GM10266 (cell line): ENCODE measurements around the gene INPP5K.

Source experiments
- DNase-seq: peaks from one replicate; pipeline ENCODE4 v3.0.0; 2012; ENCODE audit errors: extremely low spot score
- CTCF ChIP-seq: IDR thresholded peaks from 2 replicates; pipeline ENCODE4 v1.5.1; 2012; ENCODE audit warnings: mild to moderate bottlenecking, low read depth; ENCODE audit not compliant: control insufficient read depth, insufficient read depth; ENCODE audit errors: missing control alignments

The INPP5K gene

DNA sequence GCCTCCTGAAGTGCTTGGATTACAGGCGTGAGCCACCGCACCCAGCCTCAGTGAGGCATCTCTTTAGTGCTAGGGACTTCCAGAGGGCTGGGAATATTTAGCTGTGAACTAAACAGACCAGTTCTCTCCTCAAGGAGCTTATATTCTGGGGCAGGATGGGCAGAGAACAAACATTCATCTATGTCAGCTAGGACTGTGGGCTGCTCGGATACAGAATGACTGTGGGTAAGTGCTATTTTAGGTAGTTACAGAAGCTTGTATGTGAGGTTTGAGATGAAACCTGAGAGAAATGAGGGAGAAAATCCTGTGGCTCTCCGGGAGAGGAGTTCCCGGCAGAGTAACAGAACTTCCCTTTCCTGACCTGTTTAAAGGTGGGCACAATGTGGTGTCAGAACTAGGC is 6.2 kb upstream of the INPP5K start:
- no peak for TF ChIP-seq CTCF
- DNase-seq = no peak

DNA sequence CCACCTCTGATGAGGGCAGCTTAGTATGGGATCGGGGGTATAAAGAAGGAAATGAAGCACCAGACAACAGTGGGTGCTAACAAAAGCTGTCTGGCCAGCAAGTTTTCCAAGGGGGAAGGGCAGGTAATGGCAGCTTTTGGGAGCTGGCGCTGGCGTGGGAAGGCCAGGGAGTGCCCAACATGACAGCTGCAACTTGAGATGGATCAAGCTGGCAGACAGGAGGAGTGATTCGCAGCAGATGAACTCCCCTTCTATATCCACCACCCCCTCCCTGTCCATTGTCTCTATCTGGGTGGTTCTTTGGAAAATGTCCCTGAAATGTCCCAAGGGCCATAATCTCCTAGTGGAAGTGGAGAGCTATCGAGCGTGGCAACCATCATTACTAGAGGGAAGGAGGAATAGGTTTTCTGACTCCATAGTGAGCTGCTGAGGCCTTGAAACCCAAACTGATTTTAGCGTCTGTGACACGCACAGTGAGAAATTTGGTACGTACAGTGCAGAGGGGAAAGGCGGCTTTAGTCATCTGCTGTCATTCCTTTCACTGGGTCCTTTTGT is 4.8 kb upstream of the INPP5K start:
- DNase-seq = no peak
- no peak for TF ChIP-seq CTCF

DNA sequence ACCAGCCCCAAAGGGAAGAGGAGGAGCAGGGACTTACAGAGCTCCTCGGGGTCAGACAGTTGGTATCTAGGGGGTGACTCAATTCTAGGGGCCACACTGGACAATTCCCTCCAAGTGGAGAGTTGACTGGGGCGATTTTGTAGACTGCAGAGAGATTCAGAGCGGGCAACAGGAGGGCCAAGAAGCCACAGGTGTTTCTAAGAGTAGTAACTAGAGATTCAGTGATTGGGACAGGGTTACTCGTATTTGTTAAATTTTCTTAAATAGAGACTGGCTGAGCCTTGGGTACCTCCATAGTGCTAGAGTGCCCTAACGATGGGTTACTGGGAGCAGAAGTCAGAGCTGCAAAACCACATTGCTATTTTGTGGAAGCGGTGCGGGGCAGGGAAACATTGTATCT is 3.3 kb upstream of the INPP5K start:
- no peak for TF ChIP-seq CTCF
- DNase-seq = no peak

DNA sequence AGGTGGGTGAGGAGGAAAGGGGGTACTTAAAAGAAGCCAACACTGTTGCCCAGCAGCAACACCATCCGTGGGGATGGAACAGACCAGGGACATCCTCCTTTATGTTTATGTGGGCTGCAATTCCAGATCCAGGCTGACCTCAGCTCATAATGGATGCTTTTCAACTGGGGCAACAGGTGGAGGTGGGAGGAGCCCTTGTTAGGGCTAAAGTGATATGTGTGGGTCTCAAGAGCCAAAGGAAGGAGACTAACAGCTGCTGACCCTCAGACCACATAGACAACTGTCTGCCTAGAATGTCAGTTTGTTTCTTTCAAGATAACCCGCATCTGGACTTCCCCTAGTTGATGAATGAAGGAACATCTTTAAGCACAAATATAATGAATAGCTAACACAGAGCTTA is 2.0 kb upstream of the INPP5K start:
- DNase-seq = no peak
- TF ChIP-seq CTCF = no peak

DNA sequence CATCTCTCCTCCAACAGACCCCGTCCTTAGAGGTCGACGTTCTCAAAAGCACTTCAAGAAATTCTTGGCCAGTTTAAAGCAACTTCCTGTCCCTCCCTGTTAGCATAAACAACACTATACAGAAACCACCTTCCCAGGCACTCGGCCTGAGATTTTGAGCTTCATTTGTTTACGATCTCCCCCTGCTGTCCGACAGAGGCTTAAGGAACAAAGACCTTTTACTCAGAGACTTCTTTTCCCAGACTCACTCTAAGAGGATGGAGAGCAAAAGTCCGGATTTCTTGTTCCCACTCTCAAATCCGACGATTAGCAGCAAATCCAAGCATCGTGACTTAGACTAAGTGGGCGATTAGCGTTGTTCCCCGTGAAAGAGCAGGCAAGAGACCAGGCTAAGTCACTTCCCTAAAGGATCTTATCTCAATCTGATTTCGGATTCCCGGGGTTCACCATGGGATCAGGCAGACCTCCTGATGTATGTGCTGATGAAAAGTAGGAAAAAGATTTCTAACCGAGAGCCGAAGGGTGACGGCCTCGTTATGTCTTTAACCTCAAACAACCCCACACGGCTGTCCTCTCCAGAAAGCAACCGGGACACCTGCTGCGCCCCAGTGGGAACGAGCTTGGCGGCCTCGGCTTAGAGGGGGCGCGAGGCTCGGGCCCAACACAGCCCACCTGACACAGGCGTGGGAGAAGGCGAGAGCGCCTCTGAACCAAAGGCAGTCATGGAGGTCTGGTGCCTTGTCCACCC is 598 bp downstream of the INPP5K start:
- DNase-seq = peak; percentile 85
- peak; percentile 62 for TF ChIP-seq CTCF

DNA sequence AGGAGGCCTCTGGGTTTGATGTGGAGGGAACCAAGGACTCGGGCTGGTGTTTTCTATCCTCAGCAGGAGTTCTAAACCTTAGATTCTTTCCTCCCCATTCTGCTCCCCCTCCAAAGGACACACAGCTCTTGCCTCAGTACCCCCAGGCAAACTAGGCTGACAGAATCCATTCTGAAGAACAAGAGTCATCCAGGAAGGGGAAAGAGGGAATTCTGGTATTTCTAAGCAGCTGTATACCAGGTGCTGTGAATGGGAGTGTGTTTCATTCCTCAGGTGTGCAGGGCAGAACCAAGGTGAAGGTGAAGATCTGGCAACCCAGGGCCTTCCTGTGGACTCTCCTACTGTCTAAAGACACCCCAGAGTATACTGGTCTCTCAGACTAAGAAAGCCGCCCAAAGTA is 4.1 kb downstream of the INPP5K start:
- TF ChIP-seq CTCF = no peak
- DNase-seq = no peak

DNA sequence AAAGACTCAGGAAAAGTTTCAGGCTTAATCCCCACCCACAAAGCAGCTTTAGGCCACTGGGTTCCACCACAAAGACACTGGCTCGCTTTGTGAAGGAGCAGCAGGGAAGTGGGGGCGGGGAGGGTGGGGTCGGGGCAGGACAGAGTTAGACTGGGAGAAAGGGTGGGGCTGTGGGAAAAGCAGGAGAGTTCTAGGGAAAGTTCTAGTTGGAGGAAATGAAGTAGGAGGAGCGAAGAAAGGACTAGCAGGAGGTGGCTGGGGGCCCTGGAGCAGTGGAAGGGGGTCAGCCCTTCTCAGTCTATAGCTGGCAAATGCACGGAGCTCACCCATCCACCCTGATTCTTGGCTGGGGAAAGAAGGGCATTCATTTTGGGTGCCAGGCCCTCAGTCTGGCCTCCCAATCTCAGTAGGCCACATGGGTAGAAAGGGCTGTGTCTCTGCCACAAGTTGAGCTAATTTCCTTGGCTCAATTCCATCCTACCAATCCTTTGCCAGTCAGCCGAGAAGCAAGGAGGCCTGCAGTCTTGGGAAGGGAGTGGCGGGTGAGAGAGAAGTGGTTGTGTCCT is 4.6 kb downstream of the INPP5K start:
- DNase-seq = no peak
- TF ChIP-seq CTCF = no peak
